ENCODE measurements around the gene NOL4L. TPM values are rescaled to one million over a fixed set of nuclear protein-coding genes. Genes with fewer than 3 reads are reported as not detected.
A peak's percentile ranks its signal among the peaks of the same experiment; 100 is the strongest.

NOL4L gene
- total and polyA plus RNA-seq, 9 donors: 10.4 to 20.0 (median 16.1) TPM

DNA sequence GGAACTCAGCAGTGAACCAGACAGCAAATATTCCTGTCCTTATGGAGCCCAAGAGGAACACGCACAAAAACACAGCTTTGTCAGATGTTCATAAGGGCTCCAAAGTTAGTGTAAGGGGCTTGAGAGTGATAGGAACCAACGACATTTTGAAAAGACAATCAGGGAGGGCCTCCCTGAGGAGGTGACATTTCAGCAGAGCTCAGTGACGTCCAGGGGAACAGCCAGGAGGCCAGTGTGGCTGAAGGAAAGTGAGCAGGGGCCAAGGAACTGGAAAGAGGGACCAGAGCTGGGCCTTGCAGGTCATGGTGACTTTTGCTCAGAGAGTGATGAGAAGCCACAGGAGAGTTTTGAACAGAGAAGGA lies 16.1 kb downstream of the NOL4L start:
- no peak overlapping the region for H3K4me3 ChIP-seq (ENCODE audit: low read length)
- no peak for DNase-seq
- no peaks in the 10 kb centered on the region for H3K27me3 ChIP-seq (ENCODE audit: control insufficient read depth, insufficient read depth, low read length)
- H3K27ac ChIP-seq (ENCODE audit: low read length): no peak overlapping the region
- H3K4me1 ChIP-seq (ENCODE audit: control insufficient read depth, insufficient read depth, low read length): peaks cover 19% of the 10 kb centered on the region
- H3K36me3 ChIP-seq (ENCODE audit: control insufficient read depth, insufficient read depth, low read length): no peaks in the 10 kb centered on the region
- no peaks in the 10 kb centered on the region for H3K9me3 ChIP-seq (replicated peaks; ENCODE audit: control insufficient read depth, low read depth, low read length)
- 92% methylated on average over 3 of the region's 3 CpGs for WGBS (ENCODE audit: insufficient coverage)

DNA sequence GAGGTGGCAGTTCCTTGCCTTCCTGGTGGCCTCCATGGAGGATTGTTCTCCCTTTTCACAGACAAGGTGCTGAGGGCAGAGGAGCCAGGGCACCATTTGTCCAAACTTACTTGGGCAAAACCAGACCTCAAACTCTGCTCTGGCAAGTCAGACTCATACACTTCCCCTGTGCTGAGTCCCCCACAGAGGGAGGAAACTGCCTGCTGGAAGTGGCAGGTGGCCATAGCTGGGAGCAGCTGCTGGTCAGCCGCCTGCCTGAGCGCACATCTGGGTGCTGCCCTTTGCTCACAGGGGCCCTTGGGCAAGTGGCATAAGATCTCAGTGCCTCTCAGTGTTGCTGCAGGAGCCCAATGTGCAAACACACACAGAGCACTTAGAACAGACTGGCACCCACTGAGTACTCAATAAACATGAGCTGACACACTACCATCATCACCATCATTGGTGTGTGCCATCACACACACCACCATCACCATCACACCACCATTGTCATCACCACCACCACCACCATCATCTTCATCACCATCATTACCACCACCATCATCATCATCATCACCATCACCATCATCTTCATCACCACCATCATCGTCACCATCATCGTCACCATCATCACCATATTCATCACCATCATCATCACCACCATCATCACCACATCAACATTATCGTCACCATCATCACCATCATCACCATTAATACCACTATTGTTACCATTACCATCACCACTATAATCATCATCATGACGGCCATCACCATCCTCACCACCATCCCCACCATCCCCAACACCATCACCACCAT lies 17.6 kb downstream of the NOL4L start:
- H3K4me1 ChIP-seq (ENCODE audit: control insufficient read depth, insufficient read depth, low read length): peaks cover 19% of the 10 kb centered on the region
- peak; percentile 40 for DNase-seq
- 84% methylated on average over 5 of the region's 6 CpGs for WGBS (ENCODE audit: insufficient coverage)
- no peak overlapping the region for H3K4me3 ChIP-seq (ENCODE audit: low read length)
- no peaks in the 10 kb centered on the region for H3K27me3 ChIP-seq (ENCODE audit: control insufficient read depth, insufficient read depth, low read length)
- no peaks in the 10 kb centered on the region for H3K36me3 ChIP-seq (ENCODE audit: control insufficient read depth, insufficient read depth, low read length)
- H3K9me3 ChIP-seq (replicated peaks; ENCODE audit: control insufficient read depth, low read depth, low read length): no peaks in the 10 kb centered on the region
- H3K27ac ChIP-seq (ENCODE audit: low read length): no peak overlapping the region

DNA sequence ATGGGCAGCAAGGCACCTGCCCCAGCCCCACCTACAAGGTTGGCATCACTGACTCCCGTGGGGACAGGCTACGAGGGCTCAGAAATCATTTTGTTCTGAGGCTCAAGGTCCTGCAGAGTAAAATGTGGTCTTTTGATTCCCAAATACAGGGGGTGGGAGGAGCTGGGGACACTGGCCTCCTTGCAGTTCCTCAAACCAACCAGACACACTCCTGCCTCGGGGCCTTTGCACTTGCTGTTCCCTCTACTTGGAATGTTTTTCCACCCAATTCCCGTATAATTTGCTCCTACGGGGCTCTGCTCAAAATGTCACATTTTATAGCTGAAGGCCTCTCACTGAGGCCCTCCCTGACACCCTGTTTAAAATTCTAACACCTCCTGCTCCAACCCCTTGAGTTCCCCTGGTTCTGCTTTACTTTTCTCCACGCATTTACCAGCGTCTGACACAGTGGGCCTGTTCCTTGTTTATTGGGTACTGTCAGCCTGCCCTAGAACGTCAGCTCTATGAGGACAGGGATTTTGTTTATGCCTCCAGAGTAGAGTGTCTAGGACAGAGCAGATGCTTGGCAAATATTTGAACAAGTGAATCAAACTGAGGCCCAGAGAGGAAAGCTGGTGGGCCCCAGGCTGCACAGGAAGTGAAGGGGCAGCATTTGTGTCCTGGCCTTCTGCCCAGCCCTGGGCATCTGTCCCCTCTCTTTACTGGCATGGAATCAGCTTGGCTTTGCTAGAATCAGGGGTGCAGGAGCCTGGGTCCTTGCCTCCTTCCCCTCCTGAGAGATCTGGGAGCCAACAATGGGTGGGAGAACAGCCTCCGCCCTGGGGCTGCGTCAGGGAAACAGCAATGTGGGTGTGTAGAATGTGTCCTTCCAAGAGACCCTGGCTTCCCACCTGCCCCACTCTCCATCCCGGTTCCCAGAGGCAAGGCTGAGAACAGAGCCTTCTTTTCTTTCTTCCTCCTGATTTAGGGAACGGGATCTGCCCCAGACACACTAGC lies 18.5 kb downstream of the NOL4L start:
- no peaks in the 10 kb centered on the region for H3K36me3 ChIP-seq (ENCODE audit: control insufficient read depth, insufficient read depth, low read length)
- 59% methylated on average over 6 of the region's 12 CpGs for WGBS (ENCODE audit: insufficient coverage)
- DNase-seq: no peak
- peaks cover 24% of the 10 kb centered on the region for H3K4me1 ChIP-seq (ENCODE audit: control insufficient read depth, insufficient read depth, low read length)
- H3K27me3 ChIP-seq (ENCODE audit: control insufficient read depth, insufficient read depth, low read length): no peaks in the 10 kb centered on the region
- no peak overlapping the region for H3K4me3 ChIP-seq (ENCODE audit: low read length)
- H3K9me3 ChIP-seq (replicated peaks; ENCODE audit: control insufficient read depth, low read depth, low read length): no peaks in the 10 kb centered on the region
- no peak overlapping the region for H3K27ac ChIP-seq (ENCODE audit: low read length)

DNA sequence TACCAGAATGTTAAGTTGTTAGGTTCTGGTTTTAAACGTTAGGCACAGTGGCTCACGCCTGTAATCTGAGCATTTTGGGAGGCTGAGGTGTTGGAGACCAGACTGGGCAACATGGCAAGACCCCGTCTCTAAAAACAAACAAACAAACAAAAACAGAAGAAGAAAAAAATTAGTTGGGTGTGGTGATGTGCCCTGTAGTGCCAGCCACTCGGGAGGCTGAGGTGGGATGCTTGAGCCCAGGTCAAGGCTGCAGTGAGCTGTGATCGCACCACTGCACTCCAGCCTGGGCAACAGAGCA lies 19.4 kb downstream of the NOL4L start:
- H3K27me3 ChIP-seq (ENCODE audit: control insufficient read depth, insufficient read depth, low read length): no peaks in the 10 kb centered on the region
- H3K36me3 ChIP-seq (ENCODE audit: control insufficient read depth, insufficient read depth, low read length): no peaks in the 10 kb centered on the region
- WGBS (ENCODE audit: insufficient coverage): 100% methylated on average over 1 of the region's 5 CpGs
- no peak overlapping the region for H3K27ac ChIP-seq (ENCODE audit: low read length)
- no peak overlapping the region for H3K4me3 ChIP-seq (ENCODE audit: low read length)
- no peak for DNase-seq
- H3K4me1 ChIP-seq (ENCODE audit: control insufficient read depth, insufficient read depth, low read length): peaks cover 34% of the 10 kb centered on the region
- no peaks in the 10 kb centered on the region for H3K9me3 ChIP-seq (replicated peaks; ENCODE audit: control insufficient read depth, low read depth, low read length)

DNA sequence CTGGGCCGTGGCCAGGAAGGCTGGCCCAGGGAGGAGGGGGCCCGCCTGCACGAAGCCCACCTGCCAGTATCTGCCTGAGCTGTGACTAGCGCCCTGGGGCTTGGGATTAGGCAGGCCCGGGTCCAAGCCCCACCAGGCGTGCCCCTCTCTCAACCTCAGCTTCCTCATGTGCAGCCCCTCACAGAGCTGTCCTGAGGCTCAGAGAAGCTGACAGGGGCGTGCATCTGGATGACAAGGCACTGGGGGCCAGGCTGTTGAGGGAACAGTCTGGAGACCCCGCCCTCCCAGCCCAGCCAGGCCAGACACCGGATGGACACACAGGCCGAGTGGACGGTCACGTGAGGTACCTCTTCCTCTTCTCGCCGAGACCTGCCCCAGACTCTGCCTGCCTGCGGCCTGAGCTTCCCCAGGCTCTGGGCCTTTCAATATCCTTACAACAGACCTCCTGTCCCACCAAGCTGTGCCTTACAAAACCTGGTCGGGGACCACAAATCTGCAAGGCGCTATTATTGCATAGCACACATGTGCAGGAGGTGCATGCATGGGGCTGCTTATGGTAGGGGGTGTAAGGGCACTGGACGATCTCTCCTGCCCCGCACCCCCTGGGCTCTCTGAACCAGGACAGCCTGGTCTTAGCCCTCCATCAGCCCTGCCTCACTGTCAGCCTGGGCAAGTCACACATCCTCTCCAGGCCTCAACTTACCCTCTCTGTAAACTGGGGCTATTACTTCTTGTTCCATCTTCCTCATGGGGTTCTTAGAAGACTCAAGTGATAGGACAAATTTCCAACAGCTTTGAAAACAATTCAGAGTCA lies 20.0 kb downstream of the NOL4L start:
- Histone ChIP-seq H3K4me1 (ENCODE audit: control insufficient read depth, insufficient read depth, low read length) (peaks cover 37% of the 10 kb centered on the region), H3K27ac (ENCODE audit: low read length) (no peak overlapping the region), H3K27me3 (ENCODE audit: control insufficient read depth, insufficient read depth, low read length) (no peaks in the 10 kb centered on the region), H3K4me3 (ENCODE audit: low read length) (no peak overlapping the region), H3K36me3 (ENCODE audit: control insufficient read depth, insufficient read depth, low read length) (no peaks in the 10 kb centered on the region), H3K9me3 (replicated peaks; ENCODE audit: control insufficient read depth, low read depth, low read length) (no peaks in the 10 kb centered on the region)
- DNase-seq: peak; percentile 58
- WGBS (ENCODE audit: insufficient coverage): 30% methylated on average over 15 of the region's 19 CpGs

DNA sequence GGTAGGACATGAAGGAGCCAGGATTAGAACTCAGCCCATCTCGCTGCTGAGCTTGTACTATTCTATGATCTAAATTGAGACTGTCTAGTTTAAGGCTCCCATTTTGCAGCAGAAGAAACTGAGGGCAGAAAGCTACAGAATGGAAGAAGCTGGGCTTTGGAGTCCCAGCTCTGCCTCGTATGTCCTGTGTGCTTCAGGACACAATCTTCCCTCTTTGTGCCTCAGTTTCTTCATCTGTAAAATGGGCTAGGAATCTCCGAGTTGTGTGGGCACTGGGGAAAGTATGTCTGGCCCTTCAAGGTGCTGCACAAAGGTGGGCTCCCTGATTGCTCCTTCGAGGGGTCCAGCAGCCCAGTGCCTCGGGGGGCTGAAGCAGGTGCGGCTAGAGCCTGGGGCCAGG lies 20.7 kb downstream of the NOL4L start:
- H3K27ac ChIP-seq (ENCODE audit: low read length): no peak overlapping the region
- no peak for DNase-seq
- H3K9me3 ChIP-seq (replicated peaks; ENCODE audit: control insufficient read depth, low read depth, low read length): no peaks in the 10 kb centered on the region
- 64% methylated on average over 4 of the region's 6 CpGs for WGBS (ENCODE audit: insufficient coverage)
- no peak overlapping the region for H3K4me3 ChIP-seq (ENCODE audit: low read length)
- no peaks in the 10 kb centered on the region for H3K36me3 ChIP-seq (ENCODE audit: control insufficient read depth, insufficient read depth, low read length)
- H3K4me1 ChIP-seq (ENCODE audit: control insufficient read depth, insufficient read depth, low read length): peaks cover 41% of the 10 kb centered on the region
- H3K27me3 ChIP-seq (ENCODE audit: control insufficient read depth, insufficient read depth, low read length): no peaks in the 10 kb centered on the region

DNA sequence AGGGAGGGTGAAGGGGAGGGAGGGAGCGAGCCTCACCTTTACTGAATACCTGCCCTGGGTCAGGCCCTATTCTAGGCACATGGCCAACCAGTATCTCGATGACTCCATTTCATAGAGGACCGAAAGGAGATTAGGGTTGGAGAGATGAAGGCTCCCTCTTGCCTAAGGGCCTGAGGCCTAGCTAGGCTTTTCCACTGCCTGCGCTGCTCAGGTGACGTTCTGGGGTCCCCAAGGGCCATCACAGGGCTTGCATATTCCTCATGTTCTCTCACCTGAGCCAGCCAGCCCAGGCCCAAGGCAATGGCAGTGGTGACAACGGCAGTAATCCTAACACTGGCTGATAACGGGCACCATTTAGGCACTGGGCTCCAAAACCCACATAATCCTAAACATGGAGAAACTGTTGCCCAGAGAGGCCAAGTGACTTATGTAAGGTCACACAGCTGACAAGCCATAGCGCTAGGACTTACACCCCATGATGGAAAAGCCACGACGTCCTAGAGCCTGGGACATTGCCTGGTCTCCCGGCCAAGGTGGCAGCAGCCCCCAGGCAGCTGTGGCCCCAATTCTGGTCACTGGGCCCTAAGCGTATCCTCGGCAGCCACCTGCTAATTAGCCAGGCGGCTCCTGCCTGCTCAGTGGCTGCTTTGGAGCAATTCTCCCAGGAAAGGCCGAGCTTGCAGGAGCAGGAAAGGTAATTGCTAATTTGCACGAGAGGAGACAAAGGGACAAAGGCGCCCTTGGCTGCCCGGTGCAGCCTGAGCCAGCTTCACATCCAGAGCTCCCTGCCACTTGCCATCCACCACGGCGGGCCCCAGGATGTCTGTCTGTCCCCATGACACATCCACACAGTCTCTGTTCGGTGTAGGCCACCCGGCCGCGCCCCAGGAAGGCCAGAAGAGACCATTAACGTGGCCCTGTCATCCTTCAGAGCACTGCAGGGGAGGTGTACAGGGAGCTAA lies 21.5 kb downstream of the NOL4L start:
- WGBS (ENCODE audit: insufficient coverage): 73% methylated on average over 16 of the region's 25 CpGs
- peaks cover 49% of the 10 kb centered on the region for H3K4me1 ChIP-seq (ENCODE audit: control insufficient read depth, insufficient read depth, low read length)

DNA sequence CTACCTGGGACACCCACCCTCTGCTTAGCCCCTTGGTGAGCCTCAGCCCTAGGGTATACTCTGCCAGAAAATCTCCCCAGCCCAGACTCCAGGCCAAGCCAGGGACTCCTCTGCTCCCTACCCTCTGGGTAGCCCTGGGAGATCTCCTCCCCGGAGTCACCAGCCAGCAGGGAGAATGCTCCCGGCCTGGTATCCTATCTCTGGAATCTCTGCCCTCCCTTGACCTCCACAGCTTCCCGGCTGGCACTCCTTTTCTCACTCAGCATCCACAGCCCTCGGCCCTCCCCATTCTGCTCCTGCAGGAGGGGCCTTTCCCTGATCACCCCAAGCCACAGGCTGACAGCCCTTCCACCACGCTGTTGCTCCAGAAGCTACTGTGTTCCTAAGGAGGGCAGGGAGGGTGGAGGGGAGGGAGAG lies 22.6 kb downstream of the NOL4L start:
- Histone ChIP-seq H3K4me1 (ENCODE audit: control insufficient read depth, insufficient read depth, low read length) (peaks cover 54% of the 10 kb centered on the region), H3K27me3 (ENCODE audit: control insufficient read depth, insufficient read depth, low read length) (no peaks in the 10 kb centered on the region), H3K27ac (ENCODE audit: low read length) (no peak overlapping the region), H3K9me3 (replicated peaks; ENCODE audit: control insufficient read depth, low read depth, low read length) (no peaks in the 10 kb centered on the region), H3K4me3 (ENCODE audit: low read length) (no peak overlapping the region), H3K36me3 (ENCODE audit: control insufficient read depth, insufficient read depth, low read length) (no peaks in the 10 kb centered on the region)
- WGBS (ENCODE audit: insufficient coverage): 65% methylated on average over 4 of the region's 5 CpGs
- DNase-seq: no peak

More for the DNA sequence above, 21.5 kb downstream of the NOL4L start:
- no peaks in the 10 kb centered on the region for H3K27me3 ChIP-seq (ENCODE audit: control insufficient read depth, insufficient read depth, low read length)
- H3K9me3 ChIP-seq (replicated peaks; ENCODE audit: control insufficient read depth, low read depth, low read length): no peaks in the 10 kb centered on the region
- H3K27ac ChIP-seq (ENCODE audit: low read length): no peak overlapping the region
- no peaks in the 10 kb centered on the region for H3K36me3 ChIP-seq (ENCODE audit: control insufficient read depth, insufficient read depth, low read length)
- no peak for DNase-seq
- H3K4me3 ChIP-seq (ENCODE audit: low read length): no peak overlapping the region
